ENCODE data around the gene HSPG2. TPM values are rescaled to one million over a fixed set of nuclear protein-coding genes. Genes with fewer than 3 reads are reported as not detected.
A peak's percentile ranks its signal among the peaks of the same experiment; 100 is the strongest.

The HSPG2 gene
- total RNA-seq, 1 donor from 2014 or later: 28.7 TPM

GRCh38 chr1:21831454-21831970 lies 105.6 kb downstream of the HSPG2 start:
- DNase-seq (ENCODE audit: low read depth) (no peak), FAIRE-seq (peak; percentile 43)
- TF ChIP-seq CTCF (IDR thresholded peaks at IDR 0.05; ENCODE audit: insufficient read depth, low read length, severe bottlenecking): no peak
- peaks cover 56% of the 10 kb centered on the region for H3K36me3 ChIP-seq (ENCODE audit: control insufficient read depth, insufficient read depth, low read length)
- H3K27me3 ChIP-seq (ENCODE audit: control insufficient read depth, insufficient read depth, low read length): no peaks in the 10 kb centered on the region
- H3K4me3 ChIP-seq (ENCODE audit: low read depth, low read length): no peak overlapping the region

- Histone ChIP-seq H3K4me3 (ENCODE audit: low read depth, low read length) (no peak overlapping the region), H3K36me3 (ENCODE audit: control insufficient read depth, insufficient read depth, low read length) (peaks cover 55% of the 10 kb centered on the region), H3K27me3 (ENCODE audit: control insufficient read depth, insufficient read depth, low read length) (no peaks in the 10 kb centered on the region)
- FAIRE-seq (no peak), DNase-seq (ENCODE audit: low read depth) (no peak)
- TF ChIP-seq CTCF (IDR thresholded peaks at IDR 0.05; ENCODE audit: insufficient read depth, low read length, severe bottlenecking): no peak
Measured at GRCh38 chr1:21830792-21831453, 106.2 kb downstream of the HSPG2 start.

GRCh38 chr1:21829294-21829693 lies 107.8 kb downstream of the HSPG2 start:
- TF ChIP-seq CTCF (IDR thresholded peaks at IDR 0.05; ENCODE audit: insufficient read depth, low read length, severe bottlenecking): no peak
- H3K4me3 ChIP-seq (ENCODE audit: low read depth, low read length): no peak overlapping the region
- DNase-seq (ENCODE audit: low read depth): no peak
- no peaks in the 10 kb centered on the region for H3K27me3 ChIP-seq (ENCODE audit: control insufficient read depth, insufficient read depth, low read length)
- FAIRE-seq: no peak
- peaks cover 49% of the 10 kb centered on the region for H3K36me3 ChIP-seq (ENCODE audit: control insufficient read depth, insufficient read depth, low read length)

GRCh38 chr1:21828506-21829210 lies 108.5 kb downstream of the HSPG2 start:
- no peak for FAIRE-seq
- H3K36me3 ChIP-seq (ENCODE audit: control insufficient read depth, insufficient read depth, low read length): peaks cover 48% of the 10 kb centered on the region
- no peak for TF ChIP-seq CTCF (IDR thresholded peaks at IDR 0.05; ENCODE audit: insufficient read depth, low read length, severe bottlenecking)
- no peaks in the 10 kb centered on the region for H3K27me3 ChIP-seq (ENCODE audit: control insufficient read depth, insufficient read depth, low read length)
- no peak for DNase-seq (ENCODE audit: low read depth)
- H3K4me3 ChIP-seq (ENCODE audit: low read depth, low read length): no peak overlapping the region

- Histone ChIP-seq H3K4me3 (ENCODE audit: low read depth, low read length) (no peak overlapping the region), H3K27me3 (ENCODE audit: control insufficient read depth, insufficient read depth, low read length) (no peaks in the 10 kb centered on the region), H3K36me3 (ENCODE audit: control insufficient read depth, insufficient read depth, low read length) (peaks cover 46% of the 10 kb centered on the region)
- TF ChIP-seq CTCF (IDR thresholded peaks at IDR 0.05; ENCODE audit: insufficient read depth, low read length, severe bottlenecking): no peak
- DNase-seq (ENCODE audit: low read depth) (no peak), FAIRE-seq (no peak)
Measured at GRCh38 chr1:21828075-21828474, 109.0 kb downstream of the HSPG2 start.

Data from bronchial epithelial cell (primary cell).